Body of pancreas (tissue), 4 donors: ENCODE data around the gene ZXDC. TPM values are rescaled to one million over a fixed set of nuclear protein-coding genes. Genes with fewer than 3 reads are reported as not detected.

Experiments used
- ATAC-seq: fragments of 150-250 bp; one replicate; pipeline ENCODE4 v1.9.1; 2016
- DNase-seq, 4 donors: peaks; one replicate each; pipeline ENCODE4 v3.0.0-alpha.2; 2019
- H3K27ac ChIP-seq, 4 donors: fragments of 200-600 bp; sonication (generic); 1 replicate in 3 of 4; 2 replicates in 1 of 4; pipeline versions ENCODE4 v1.5.1 to v1.6.1; 2016 to 2019; ENCODE audit warnings: mild to moderate bottlenecking in 1 of 4, mixed read lengths in 1 of 4, moderate library complexity in 1 of 4
- H3K27me3 ChIP-seq, 2 donors: fragments of 200-600 bp; sonication (generic); one replicate each; pipeline ENCODE4 v1.6.0; 2016; ENCODE audit warnings: mild to moderate bottlenecking in 1 of 2
- H3K36me3 ChIP-seq, 2 donors: fragments of 200-600 bp; sonication (generic); replicated peaks in 1 of 2; 2 replicates each; pipeline ENCODE4 v1.5.1; 2016; ENCODE audit warnings: low read depth in 2 of 2; ENCODE audit not compliant: insufficient read depth in 1 of 2
- H3K4me1 ChIP-seq: fragments of 200-600 bp; sonication (generic); one replicate; pipeline ENCODE4 v1.6.0; 2016
- H3K4me3 ChIP-seq, 2 donors: fragments of 200-600 bp; sonication (generic); 1 replicate in 1 of 2; 2 replicates in 1 of 2; pipeline ENCODE4 v1.5.1; 2016 to 2019
- H3K9me3 ChIP-seq, 3 donors: fragments of 200-600 bp; sonication (generic); 1 replicate in 2 of 3; 2 replicates in 1 of 3; pipeline ENCODE4 v1.5.1; 2016
- POLR2A ChIP-seq, 3 donors: fragments of 450-650 bp; IDR thresholded peaks; one replicate each; pipeline ENCODE4 v1.6.1; 2016; ENCODE audit warnings: antibody characterized with exemption in 3 of 3, mild to moderate bottlenecking in 2 of 3
- WGBS, 2 donors: methylation state at CpG; one replicate each; pipeline ENCODE4 v1.1.5; 2017; 5-methylcytosine and 5-hydroxymethylcytosine counted together
- intact Hi-C: fragments of 100-400 bp; cut with DNase I; formaldehyde crosslinking; loops from one replicate; pipeline ENCODE4 v1.15.1; 2023
- total RNA-seq, 2 donors: library from RNA; depleted of rRNA; stranded (reverse); fragments of >200 nt; gene quantifications; one replicate each; pipeline ENCODE4 v1.1.0, GENCODE V29; 2016
- TF ChIP-seq, protein P1 (sequence below), 7 experiments: fragments of 450-650 bp in 4 of 7; fragments of 200-600 bp in 3 of 7; sonication (generic) in 3 of 7; IDR thresholded peaks; one replicate each; pipeline ENCODE4 v1.5.1; 2016 to 2019; ENCODE audit warnings: antibody characterized with exemption in 7 of 7

Gene ZXDC
- total RNA-seq, 2 donors from 2014 or later, result 33.9 to 39.4 TPM

DNA sequence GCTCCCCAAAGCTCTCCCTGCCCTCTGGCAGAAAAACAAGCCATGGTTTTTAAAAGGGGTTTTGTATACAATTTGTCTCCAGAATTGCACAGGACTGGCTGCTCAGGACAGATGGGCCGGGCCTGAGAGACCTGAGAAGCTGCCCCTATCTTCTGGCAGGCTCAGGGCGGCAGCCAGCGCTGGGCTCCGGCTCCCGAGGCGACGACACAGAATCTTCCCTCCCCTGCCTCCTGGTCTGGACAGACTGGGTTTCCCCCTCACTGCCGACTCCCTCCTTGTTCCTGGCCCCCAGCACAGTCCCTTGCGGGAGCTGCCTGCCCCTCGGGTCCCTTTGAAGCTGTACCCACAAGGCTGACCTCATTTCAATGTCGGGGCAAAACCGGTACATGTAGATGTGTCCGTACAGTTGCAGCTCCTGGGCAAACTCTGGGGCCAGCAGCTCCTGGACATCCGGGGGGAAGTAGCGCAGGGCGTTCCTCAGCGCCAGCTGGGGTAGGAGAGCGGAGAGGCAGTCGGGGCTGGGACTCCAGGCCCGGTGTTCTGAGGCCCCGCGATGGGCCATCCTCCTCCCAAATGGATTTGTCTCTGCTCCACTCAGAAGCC, 34.7 kb upstream of the ZXDC start:
- Histone ChIP-seq H3K4me1 (no peaks in the 10 kb centered on the region), H3K36me3 (no peaks in the 10 kb centered on the region), H3K9me3 (no peaks in the 10 kb centered on the region), H3K27me3 (no peaks in the 10 kb centered on the region), H3K27ac (no peak overlapping the region), H3K4me3 (no peak overlapping the region)
- intact Hi-C loops, result no loop called here
- no peak for TF ChIP-seq POLR2A (IDR thresholded peaks at IDR 0.05)
- TF ChIP-seq, protein P1, sequence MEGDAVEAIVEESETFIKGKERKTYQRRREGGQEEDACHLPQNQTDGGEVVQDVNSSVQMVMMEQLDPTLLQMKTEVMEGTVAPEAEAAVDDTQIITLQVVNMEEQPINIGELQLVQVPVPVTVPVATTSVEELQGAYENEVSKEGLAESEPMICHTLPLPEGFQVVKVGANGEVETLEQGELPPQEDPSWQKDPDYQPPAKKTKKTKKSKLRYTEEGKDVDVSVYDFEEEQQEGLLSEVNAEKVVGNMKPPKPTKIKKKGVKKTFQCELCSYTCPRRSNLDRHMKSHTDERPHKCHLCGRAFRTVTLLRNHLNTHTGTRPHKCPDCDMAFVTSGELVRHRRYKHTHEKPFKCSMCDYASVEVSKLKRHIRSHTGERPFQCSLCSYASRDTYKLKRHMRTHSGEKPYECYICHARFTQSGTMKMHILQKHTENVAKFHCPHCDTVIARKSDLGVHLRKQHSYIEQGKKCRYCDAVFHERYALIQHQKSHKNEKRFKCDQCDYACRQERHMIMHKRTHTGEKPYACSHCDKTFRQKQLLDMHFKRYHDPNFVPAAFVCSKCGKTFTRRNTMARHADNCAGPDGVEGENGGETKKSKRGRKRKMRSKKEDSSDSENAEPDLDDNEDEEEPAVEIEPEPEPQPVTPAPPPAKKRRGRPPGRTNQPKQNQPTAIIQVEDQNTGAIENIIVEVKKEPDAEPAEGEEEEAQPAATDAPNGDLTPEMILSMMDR (IDR thresholded peaks at IDR 0.05), result no peak
- DNase-seq (no peak), ATAC-seq (no peak)
- 66 to 82% methylated on average over 19 to 22 of the region's 22 CpGs for WGBS, 2 donors

DNA sequence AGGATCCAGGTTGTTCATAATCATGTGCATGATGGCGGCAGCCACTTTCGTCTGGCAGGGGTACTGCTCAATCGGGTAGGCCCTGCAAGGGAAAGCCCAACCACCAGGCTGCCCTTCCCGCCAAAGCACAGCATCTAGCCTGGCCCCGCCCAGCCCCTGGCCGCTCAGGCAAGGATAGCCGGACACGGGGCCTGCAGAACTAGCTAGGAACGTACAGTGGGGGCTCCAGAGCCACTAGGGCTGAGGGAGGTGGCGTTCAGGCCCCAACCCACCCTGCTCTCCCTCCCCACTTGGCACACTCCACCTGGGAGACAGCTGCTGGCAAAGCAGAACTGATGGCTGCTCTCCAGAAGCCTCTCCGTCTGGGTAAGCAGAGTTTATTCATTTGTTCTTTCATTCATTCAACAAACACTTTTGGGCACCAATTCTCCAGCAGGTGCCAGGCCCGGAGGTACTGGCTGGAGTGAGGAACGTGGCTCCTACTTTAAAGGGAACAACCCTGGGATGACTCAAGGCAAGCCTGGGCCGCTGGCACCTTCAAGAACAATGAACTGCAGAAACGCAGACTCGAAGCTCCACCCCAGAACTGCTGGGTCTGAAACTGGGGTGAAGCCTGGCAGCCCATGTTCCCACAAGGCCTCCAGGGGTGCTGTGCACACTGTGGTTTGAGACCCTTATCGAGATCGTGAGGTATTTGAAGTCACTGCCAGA, 34.1 kb upstream of the ZXDC start:
- no peak overlapping the region for H3K27ac ChIP-seq
- intact Hi-C loops, result no loop called here
- H3K36me3 ChIP-seq, result no peaks in the 10 kb centered on the region
- DNase-seq, result no peak
- WGBS, 2 donors, result 59 to 66% methylated on average over 10 to 18 of the region's 18 CpGs
- no peak overlapping the region for H3K4me3 ChIP-seq
- TF ChIP-seq POLR2A (IDR thresholded peaks at IDR 0.05), result no peak
- TF ChIP-seq, protein P1 (IDR thresholded peaks at IDR 0.05), result no peak
- H3K27me3 ChIP-seq, result no peaks in the 10 kb centered on the region
- H3K9me3 ChIP-seq, result no peaks in the 10 kb centered on the region
- ATAC-seq, result no peak
- H3K4me1 ChIP-seq, result no peaks in the 10 kb centered on the region

DNA sequence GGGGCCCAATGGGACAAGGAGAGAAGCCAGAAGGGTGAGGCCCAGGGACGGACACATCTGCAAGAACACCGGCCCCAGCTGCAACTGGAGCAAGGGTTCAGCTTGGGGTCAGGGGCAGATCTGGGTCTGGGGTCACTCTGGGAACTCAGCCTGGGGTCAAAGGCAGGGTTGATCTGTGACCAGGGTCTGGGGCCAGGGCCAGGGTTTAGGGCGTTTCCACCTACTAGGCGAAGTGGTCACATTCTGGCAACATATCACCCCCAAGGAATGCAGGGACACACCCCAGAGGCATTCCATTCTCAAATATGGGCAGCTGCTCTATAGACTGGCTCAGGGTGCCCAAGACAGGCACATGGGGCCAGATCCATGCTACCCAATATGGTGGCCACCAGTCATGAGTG, 32.9 kb upstream of the ZXDC start:
- ATAC-seq, result no peak
- no peak for DNase-seq
- TF ChIP-seq, protein P1 (IDR thresholded peaks at IDR 0.05), result no peak
- TF ChIP-seq POLR2A (IDR thresholded peaks at IDR 0.05), result no peak
- intact Hi-C loops, result no loop called here
- H3K9me3 ChIP-seq, result no peaks in the 10 kb centered on the region
- no peaks in the 10 kb centered on the region for H3K36me3 ChIP-seq
- no peaks in the 10 kb centered on the region for H3K27me3 ChIP-seq
- H3K4me1 ChIP-seq, result no peaks in the 10 kb centered on the region
- no peak overlapping the region for H3K27ac ChIP-seq
- H3K4me3 ChIP-seq, result no peak overlapping the region
- WGBS, 2 donors, result 85 to 92% methylated on average over 4 of the region's 4 CpGs

DNA sequence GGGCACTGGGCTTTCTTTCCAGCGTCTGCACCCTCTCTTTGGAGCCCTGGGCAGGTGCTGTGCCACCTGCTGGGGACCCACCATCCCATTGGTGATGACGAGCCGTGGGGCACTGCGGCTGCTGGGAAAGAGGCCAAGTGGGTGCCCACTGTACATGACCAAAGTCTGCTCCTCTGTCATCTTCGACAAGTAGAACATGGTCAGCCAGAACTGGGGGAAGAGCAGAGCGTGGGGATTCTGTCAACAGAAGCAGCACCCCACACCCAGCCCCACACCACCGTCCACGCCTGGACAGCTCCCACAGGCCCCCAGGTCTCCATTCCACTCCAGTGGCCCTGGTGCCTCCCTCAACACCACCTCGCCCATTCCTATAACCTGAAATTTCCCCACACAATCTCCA, 32.2 kb upstream of the ZXDC start:
- intact Hi-C loops, result no loop called here

More for the DNA sequence above, 32.2 kb upstream of the ZXDC start:
- TF ChIP-seq POLR2A (IDR thresholded peaks at IDR 0.05), result no peak
- TF ChIP-seq, protein P1 (IDR thresholded peaks at IDR 0.05), result no peak
- whole genome bisulfite sequencing, 2 donors, result 68 to 83% methylated on average over 9 of the region's 9 CpGs
- Histone ChIP-seq H3K4me3 (no peak overlapping the region), H3K9me3 (no peaks in the 10 kb centered on the region), H3K27me3 (no peaks in the 10 kb centered on the region), H3K4me1 (no peaks in the 10 kb centered on the region), H3K36me3 (no peaks in the 10 kb centered on the region), H3K27ac (no peak overlapping the region)
- no peak for DNase-seq
- ATAC-seq, result no peak
